Measurements from ENCODE around the gene CAMK1D.
"Not testable (repeated sequence)": the region's sequence is repeated elsewhere in the genome, so short reads cannot be mapped to it uniquely, and the experiment has no call there.

Gene CAMK1D

GRCh38 chr10:12431151-12432101 lies 82.1 kb downstream of the CAMK1D start:
- no peak for DNase-seq (ENCODE audit: low spot score)

- no peak for DNase-seq (ENCODE audit: low spot score)
Observed at GRCh38 chr10:12432402-12433189, 83.2 kb downstream of the CAMK1D start.

- DNase-seq (ENCODE audit: low spot score) = no peak
Observed at GRCh38 chr10:12434277-12434676, 84.9 kb downstream of the CAMK1D start.

GRCh38 chr10:12434677-12435076 lies 85.3 kb downstream of the CAMK1D start:
- not testable (repeated sequence) for DNase-seq (ENCODE audit: low spot score)

DNA sequence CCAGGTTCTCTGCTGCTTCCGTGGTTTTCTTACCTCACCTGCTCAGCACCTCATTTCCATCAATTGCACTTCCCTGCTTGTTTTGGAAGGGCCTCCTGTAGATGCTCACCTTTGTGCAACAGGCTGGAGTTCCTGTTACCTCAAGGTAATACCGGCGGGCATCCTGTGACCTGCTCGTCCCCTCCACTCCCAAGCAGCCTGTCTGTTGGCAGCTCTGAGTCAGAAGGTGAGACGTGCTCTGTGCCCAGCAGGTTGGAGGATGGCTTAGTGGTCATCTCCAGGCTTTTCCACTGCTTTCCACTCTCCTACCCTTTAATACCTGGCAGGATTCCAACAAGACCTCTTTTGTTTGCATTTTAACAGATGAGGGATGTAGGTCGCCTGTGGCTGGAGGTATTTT lies 86.0 kb downstream of the CAMK1D start:
- no peak for DNase-seq (ENCODE audit: low spot score)

DNA sequence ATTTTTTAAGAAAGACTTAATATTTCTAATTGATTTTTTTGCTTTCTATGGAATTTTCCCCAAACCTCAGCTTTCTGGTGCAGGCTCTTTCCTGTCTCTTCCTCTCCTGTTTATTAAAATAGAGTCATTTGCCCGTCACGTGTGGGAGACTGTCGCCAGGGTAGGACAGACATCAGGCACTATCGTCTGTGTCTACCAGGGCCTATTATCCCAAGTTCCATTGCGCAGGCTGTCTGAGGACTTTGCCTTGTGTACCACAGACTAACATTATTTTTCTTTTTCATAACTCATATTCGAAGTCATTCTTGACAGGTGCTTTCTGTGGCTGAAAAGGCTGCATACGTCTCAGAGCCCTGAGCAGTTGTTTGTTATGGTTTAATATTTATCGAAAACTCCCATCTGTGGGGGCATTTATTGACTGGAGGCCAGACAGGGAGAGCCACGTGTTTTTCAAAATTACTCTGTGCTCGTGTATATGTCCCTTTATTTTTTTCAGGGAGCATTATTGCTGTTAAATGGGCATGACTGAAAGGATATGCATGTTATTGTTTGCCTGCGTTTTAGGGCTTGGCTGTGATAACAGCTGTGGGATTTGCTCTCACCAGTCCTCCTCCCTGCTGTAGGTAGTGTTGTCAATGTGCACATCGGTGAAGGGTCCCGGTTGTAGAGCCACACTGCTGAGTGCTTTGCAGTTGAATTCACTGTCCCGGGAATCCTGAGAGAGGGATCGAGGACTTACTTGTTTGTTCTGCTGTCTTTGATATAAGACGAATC lies 89.8 kb downstream of the CAMK1D start:
- DNase-seq (ENCODE audit: low spot score) = no peak

GRCh38 chr10:12439767-12440166 lies 90.4 kb downstream of the CAMK1D start:
- DNase-seq (ENCODE audit: low spot score) = not testable (repeated sequence)

DNA sequence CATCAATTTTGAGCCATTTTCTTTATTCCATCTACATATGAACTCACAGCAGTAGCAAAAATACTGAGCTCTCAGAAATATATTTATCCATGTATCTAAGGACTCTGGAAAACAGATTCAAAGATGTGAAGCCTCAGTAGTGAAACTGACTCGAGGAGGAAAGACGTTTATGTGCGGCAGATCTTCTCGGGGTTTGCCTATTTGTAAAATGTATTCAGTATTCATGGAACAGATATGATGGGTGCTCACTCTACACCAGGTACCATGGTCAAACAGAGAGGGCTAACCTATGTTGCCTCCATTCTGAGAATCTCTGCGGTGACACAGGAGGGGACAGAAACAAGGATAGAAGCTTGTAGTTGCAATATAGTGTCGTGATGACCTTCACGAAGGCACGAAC lies 93.7 kb downstream of the CAMK1D start:
- no peak for DNase-seq (ENCODE audit: low spot score)

DNA sequence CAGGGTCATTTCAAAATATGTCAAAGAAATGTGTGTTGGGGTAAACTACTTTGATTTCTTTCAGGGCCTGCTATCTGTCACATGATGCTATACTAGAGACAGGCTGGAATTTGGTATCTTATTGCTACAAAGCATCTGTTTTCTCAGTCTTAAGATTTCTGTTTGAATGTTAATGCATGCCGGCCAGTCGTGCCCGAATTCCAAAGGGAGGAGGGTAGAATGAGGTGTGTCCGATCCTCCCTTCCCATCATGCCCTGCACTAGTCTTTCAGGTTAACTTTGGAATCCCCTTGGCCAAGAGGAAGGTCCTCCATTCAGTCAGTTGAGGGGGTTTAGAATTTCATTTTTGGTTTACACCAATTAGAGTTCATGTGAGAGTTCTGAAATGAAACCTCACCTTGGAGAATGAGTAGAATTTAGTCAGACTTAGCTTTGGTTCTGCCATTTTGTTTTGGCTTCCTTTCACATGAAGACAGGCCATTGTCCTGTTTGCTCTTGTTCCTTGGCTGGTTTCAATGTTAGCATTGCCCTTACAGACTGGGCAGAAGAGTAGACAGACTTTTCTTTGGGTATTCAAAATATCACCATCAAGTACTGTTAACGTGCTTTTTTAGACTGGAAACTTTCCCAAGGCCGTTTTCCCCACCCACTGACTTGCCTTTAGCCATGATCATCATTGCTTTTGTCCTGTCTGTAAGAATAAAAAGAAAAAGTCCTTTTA lies 95.8 kb downstream of the CAMK1D start:
- DNase-seq (ENCODE audit: low spot score) = no peak

GRCh38 chr10:12445701-12446334 lies 96.5 kb downstream of the CAMK1D start:
- DNase-seq (ENCODE audit: low spot score) = no peak

DNA sequence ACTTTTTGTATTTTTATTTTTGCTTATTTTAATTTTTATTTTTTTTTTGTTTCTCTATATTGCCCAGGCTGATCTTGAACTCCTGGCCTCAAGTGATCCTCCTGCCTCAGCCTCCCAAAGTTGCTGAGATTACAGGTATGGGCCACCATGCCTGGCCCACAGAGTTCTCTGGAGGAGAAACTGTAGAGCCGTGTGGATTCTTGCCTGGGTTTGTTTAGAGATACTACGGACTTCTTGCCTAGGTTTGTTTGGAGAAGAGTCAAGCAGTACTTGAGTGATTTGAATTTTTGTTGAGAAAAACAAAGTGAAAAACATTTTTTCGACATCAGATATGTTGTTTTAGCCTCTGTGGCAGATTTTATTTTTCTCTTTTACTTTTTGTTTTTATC lies 99.0 kb downstream of the CAMK1D start:
- no peak for DNase-seq (ENCODE audit: low spot score)

DNA sequence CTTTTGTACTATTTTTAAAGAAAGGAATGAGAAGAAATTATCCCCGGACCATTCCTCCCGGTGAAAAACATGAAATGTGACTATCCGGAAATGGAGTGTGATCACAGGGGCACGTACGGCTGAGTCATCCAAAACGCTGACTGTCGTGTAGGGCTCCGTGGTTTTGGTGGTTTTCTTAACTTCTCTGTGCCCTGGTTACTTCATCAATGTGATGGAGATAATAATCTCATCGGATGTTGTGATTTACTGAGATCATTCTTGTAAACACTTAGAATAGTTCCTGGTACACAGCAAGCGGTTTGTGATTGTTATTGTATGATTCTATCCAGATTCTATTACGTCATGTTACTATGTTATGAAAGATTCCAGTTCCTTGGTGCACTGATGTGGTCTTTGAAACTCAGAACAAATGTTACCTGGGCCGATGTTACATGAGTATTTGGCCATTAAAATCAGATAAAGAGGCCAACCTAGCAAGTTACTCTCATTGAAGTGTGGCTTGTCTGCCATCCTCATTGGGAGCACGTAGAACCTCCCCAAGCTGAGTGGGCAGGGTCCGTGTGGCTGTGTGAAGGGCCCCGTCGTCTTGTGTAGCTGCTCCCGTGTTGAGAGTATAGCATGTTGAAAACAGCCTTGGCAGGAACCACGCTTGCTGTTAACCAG lies 99.5 kb downstream of the CAMK1D start:
- DNase-seq (ENCODE audit: low spot score) = peak; percentile 41

GRCh38 chr10:12455318-12455717 lies 106.0 kb downstream of the CAMK1D start:
- DNase-seq (ENCODE audit: low spot score) = no peak

GRCh38 chr10:12455766-12456165 lies 106.4 kb downstream of the CAMK1D start:
- DNase-seq (ENCODE audit: low spot score) = no peak

- DNase-seq (ENCODE audit: low spot score) = no peak
Observed at GRCh38 chr10:12459340-12459739, 110.0 kb downstream of the CAMK1D start.

GRCh38 chr10:12459762-12460161 lies 110.4 kb downstream of the CAMK1D start:
- DNase-seq (ENCODE audit: low spot score) = no peak

DNA sequence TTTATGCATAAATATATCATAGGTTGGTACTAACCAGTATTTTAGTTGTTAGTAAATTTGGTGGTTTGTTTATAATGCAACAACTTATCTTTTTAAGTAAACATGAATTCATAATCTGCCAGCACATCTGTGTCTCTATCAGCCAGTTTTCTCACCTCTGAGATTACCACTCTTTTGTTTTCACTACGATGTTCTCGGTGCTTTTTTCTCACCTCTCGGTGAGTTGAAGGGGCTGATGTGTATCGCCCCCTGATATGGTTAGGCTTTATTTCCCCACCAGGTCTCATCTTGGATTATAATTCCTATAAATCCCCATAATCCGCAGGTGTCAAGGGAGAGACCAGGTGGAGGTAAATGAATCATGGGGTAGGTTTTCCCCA lies 114.1 kb downstream of the CAMK1D start:
- DNase-seq (ENCODE audit: low spot score) = no peak

- DNase-seq (ENCODE audit: low spot score) = no peak
Observed at GRCh38 chr10:12465385-12466136, 116.2 kb downstream of the CAMK1D start.

GRCh38 chr10:12466704-12467305 lies 117.5 kb downstream of the CAMK1D start:
- no peak for DNase-seq (ENCODE audit: low spot score)

Measured in hepatic stellate cell (primary cell).